Activated T-cell treated with anti-CD3 and anti-CD28 coated beads for 48 hours (primary cell): ENCODE measurements around the gene CD74.
A peak's percentile ranks its signal among the peaks of the same experiment; 100 is the strongest.

Source experiments
- DNase-seq: peaks from one replicate; pipeline ENCODE4 v3.0.0-alpha.2; 2020; ENCODE audit warnings: low read depth

The CD74 gene

DNA sequence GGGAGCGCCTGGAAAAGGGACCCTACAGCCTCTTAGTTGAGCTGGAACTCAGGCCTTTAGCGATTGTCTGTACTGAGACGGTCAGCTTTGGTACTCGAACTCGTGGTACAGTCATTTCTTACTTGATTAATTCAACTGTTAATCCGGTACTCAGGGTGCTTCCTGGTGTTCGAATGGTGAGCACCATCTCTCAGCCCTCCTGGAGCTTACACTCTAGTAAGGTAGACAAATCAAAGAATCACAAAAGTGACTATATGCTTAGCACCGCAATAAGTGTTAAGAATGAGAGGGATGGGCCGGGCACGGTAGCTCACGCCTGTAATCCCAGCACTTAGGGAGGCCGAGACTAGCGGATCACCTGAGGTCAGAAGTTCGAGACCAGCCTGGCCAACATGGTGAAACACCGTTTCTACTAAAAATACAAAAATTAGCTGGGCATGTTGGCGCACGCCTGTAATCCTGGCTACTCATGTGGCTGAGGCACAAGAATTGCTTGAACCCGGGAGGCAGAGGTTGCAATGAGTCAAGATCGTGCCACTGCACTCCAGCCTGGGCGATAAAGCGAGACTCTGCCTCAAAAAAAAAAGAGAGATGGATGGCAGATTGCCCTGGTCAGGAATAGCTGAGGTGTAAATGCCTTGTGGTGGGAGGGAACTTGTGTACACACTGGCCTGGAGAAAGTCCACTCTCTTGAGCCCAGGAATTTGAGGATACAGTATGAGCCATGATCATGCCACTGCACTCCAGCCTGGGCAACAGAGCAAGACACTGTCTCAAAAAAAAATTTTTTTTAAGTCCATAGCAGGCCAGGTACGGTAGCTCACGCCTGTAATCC is 54.2 kb downstream of the CD74 start:
- no peak for DNase-seq

- peak; percentile 99 for DNase-seq
Measured at GRCh38 chr5:150357326-150358260, 55.1 kb downstream of the CD74 start, which contains the start of gene TCOF1. TCOF1 (plus strand) TSS chr5:150357697; CDS start chr5:150357747, 50 bp downstream.

DNA sequence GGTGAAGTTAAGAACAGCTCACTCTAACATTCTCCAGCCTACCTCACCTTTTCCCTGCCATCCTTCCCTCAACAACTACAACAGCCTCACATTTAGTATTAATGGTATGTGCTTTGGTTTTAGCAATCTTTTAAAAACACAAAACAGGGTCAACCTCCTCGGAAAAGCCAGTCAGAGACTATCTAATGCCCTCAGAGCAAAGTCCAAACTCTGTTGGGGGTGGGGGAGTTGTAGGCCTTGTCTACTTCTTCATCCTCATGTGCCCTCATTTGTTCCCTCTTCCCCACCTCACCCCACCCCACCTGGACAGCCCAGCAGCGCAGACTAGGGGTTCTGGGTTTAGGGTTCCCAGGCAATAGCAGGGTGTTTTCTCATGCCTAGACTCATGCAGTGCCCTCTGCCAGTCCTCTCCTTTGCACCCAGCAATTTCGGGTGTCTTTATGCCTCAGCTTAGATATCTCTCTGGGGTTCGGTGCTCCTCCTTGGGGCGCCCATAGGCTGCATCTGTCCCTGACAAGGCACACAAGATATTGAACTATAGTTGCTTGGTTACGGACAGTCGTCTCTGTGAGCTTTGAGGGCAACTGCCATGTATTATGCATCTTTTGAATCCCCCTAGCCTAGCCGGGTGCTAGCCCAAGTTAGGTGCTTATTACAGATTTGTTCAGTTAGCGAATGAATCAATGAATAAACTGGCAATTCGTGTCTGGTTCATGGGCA is 56.0 kb downstream of the CD74 start:
- no peak for DNase-seq

- no peak for DNase-seq
Measured at GRCh38 chr5:150355791-150356190, 56.9 kb downstream of the CD74 start.

- no peak for DNase-seq
Measured at GRCh38 chr5:150353032-150353675, 59.6 kb downstream of the CD74 start.

DNA sequence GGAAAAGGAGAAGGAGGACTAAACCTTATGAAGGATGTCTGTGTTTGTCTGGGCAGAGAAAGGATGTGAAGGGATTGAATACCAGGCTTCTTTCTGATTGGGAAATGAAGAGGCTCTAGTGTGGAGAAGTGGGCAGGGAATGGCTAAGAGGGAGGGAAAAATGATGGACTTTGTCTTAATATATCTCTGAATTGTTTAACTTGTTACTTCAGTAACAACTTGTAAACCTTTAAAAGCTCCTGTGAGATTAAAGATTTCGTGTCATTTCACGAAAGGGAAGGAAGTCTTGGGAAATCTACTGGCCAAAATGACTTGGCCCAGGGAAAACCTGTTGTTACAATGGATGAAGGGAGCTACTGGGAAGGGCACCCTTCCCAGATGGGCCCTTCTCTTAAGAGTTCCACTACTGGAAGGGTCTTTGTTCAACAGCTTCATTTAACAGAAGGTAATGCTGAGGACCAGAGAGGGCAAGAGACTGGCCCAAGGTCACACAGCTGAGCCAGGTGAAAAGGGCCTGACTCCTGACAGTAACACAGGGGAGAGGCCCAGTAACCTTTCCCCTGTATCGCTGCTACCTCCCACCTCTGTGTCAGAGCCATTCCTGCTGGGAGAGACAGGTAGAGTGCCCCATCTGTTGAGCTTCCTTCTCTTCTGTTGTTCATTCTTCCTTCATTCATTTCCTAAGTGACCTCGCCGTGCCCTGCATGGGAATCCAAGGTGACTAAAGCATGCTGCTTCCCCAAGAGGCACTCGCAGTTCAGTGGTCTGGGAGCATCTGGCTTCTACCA is 60.3 kb downstream of the CD74 start:
- DNase-seq: no peak
